IMR-90 (cell line): Measurements from ENCODE around the gene ORC4. TPM values are rescaled to one million over a fixed set of nuclear protein-coding genes. Genes with fewer than 3 reads are reported as not detected.

Experiments used
- ATAC-seq: fragments of 200-7000 bp; cut with Tn5 transposase; 2 replicates; pipeline ENCODE4 v1.9.1; 2020; ENCODE audit warnings: low read depth, mild to moderate bottlenecking, moderate library complexity
- BruUV-seq: library from RNA; stranded (reverse); fragments of 400-500 nt; replicated peaks from 2 replicates; lab custom pipeline; 2021; lab: Mats Ljungman, UMichigan
- CTCF ChIA-PET: fragments of 300-600 bp; formaldehyde crosslinking; extraction: SDS; loops from one replicate; lab custom pipeline; 2021; ENCODE audit warnings: antibody characterized with exemption; lab: Yijun Ruan, JAX
- POLR2A ChIA-PET: fragments of 300-600 bp; sonication (Branson Sonifier 250); formaldehyde crosslinking; loops from one replicate; lab custom pipeline; 2022; ENCODE audit warnings: antibody characterized with exemption; ENCODE audit not compliant: unreplicated experiment; lab: Charles Lee
- DNase-seq: peaks from one replicate; pipeline ENCODE4 v3.0.0; 2013
- H2AFZ ChIP-seq: replicated peaks from 2 replicates; pipeline ENCODE3; 2013; ENCODE audit warnings: low read length, mild to moderate bottlenecking; ENCODE audit not compliant: poor library complexity
- H2AK5ac ChIP-seq: 2 replicates; pipeline ENCODE4 v1.6.1; 2013; ENCODE audit warnings: low read depth, low read length, inconsistent platforms
- H2AK9ac ChIP-seq: replicated peaks from 2 replicates; pipeline ENCODE3; 2013; ENCODE audit warnings: mild to moderate bottlenecking, low read depth, low read length, moderate library complexity; ENCODE audit not compliant: poor library complexity
- H2BK120ac ChIP-seq: 2 replicates; pipeline ENCODE4 v1.6.1; 2013; ENCODE audit warnings: low read depth, low read length, inconsistent platforms
- H2BK15ac ChIP-seq: 3 replicates; pipeline ENCODE4 v1.6.1; 2013; ENCODE audit warnings: low read depth, low read length, inconsistent platforms
- H2BK20ac ChIP-seq: 2 replicates; pipeline ENCODE4 v1.6.1; 2013; ENCODE audit warnings: low read depth, mild to moderate bottlenecking, inconsistent platforms, low read length, moderate library complexity
- H2BK5ac ChIP-seq: 2 replicates; pipeline ENCODE4 v1.6.1; 2013; ENCODE audit warnings: mild to moderate bottlenecking, low read depth, low read length, inconsistent platforms; ENCODE audit not compliant: poor library complexity, severe bottlenecking
- H3K14ac ChIP-seq: replicated peaks from 2 replicates; pipeline ENCODE4 v1.6.1; 2013; ENCODE audit warnings: low read depth, low read length, inconsistent platforms
- H3K18ac ChIP-seq: 2 replicates; pipeline ENCODE4 v1.6.1; 2013; ENCODE audit warnings: low read depth, low read length, control low read depth
- H3K23ac ChIP-seq: 2 replicates; pipeline ENCODE4 v1.6.1; 2013; ENCODE audit warnings: low read depth, low read length, inconsistent platforms
- H3K27ac ChIP-seq: 2 replicates; pipeline ENCODE4 v1.5.1; 2013; ENCODE audit warnings: mild to moderate bottlenecking, control low read depth, low read length; ENCODE audit not compliant: insufficient read depth
- H3K27me3 ChIP-seq: 2 replicates; pipeline ENCODE4 v1.6.1; 2013; ENCODE audit warnings: low read length; ENCODE audit not compliant: control insufficient read depth, insufficient read depth
- H3K36me3 ChIP-seq: 2 replicates; pipeline ENCODE4 v1.6.1; 2013; ENCODE audit warnings: low read length, mixed read lengths; ENCODE audit not compliant: control insufficient read depth, insufficient read depth
- H3K4ac ChIP-seq: 2 replicates; pipeline ENCODE4 v1.6.1; 2013; ENCODE audit warnings: low read depth, low read length, inconsistent platforms
- H3K4me1 ChIP-seq: 2 replicates; pipeline ENCODE4 v1.6.1; 2013; ENCODE audit warnings: low read length, mixed read lengths; ENCODE audit not compliant: control insufficient read depth, insufficient read depth
- H3K4me2 ChIP-seq: 2 replicates; pipeline ENCODE4 v1.6.1; 2013; ENCODE audit warnings: low read depth, mild to moderate bottlenecking, control low read depth, low read length, moderate library complexity
- H3K4me3 ChIP-seq: 2 replicates; pipeline ENCODE4 v1.5.1; 2013; ENCODE audit warnings: low read depth, mild to moderate bottlenecking, control low read depth, low read length, moderate library complexity; ENCODE audit not compliant: insufficient read depth
- H3K56ac ChIP-seq: 2 replicates; pipeline ENCODE4 v1.6.1; 2013; ENCODE audit warnings: low read length, inconsistent platforms; ENCODE audit not compliant: insufficient read depth; ENCODE audit errors: extremely low read depth
- H3K79me1 ChIP-seq, 2 experiments: 2 replicates each; pipeline ENCODE4 v1.6.1; 2013; ENCODE audit warnings: low read length in 2 of 2, inconsistent platforms in 1 of 2, low read depth in 1 of 2
- H3K9ac ChIP-seq: 2 replicates; pipeline ENCODE4 v1.6.1; 2013; ENCODE audit warnings: low read depth, low read length, control low read depth
- H3K9me1 ChIP-seq: 2 replicates; pipeline ENCODE4 v1.6.1; 2013; ENCODE audit warnings: low read length, inconsistent platforms; ENCODE audit not compliant: insufficient read depth
- H3K9me3 ChIP-seq: 2 replicates; pipeline ENCODE4 v1.6.1; 2013; ENCODE audit warnings: low read length; ENCODE audit not compliant: control insufficient read depth, insufficient read depth
- H4K20me1 ChIP-seq: 2 replicates; pipeline ENCODE4 v1.6.1; 2013; ENCODE audit warnings: low read length, inconsistent platforms; ENCODE audit not compliant: insufficient read depth
- H4K5ac ChIP-seq: 2 replicates; pipeline ENCODE4 v1.6.1; 2013; ENCODE audit warnings: mild to moderate bottlenecking, low read depth, low read length, control low read depth
- H4K8ac ChIP-seq, 2 experiments: 2 replicates each; pipeline ENCODE4 v1.6.1; 2013; ENCODE audit warnings: low read depth in 2 of 2, low read length in 2 of 2, control low read depth in 1 of 2, inconsistent platforms in 1 of 2
- H4K91ac ChIP-seq: 2 replicates; pipeline ENCODE4 v1.6.1; 2013; ENCODE audit warnings: low read depth, low read length, inconsistent platforms; ENCODE audit not compliant: insufficient read depth
- BHLHE40 ChIP-seq: fragments of 150-350 bp; IDR thresholded peaks from 2 replicates; pipeline ENCODE4 v1.6.1; 2016; ENCODE audit warnings: mild to moderate bottlenecking, low read depth, low read length
- CEBPB ChIP-seq: IDR thresholded peaks from 2 replicates; pipeline ENCODE4 v1.6.1; 2012; ENCODE audit warnings: low read depth, low read length, improper control_type of control experiment
- CHD1 ChIP-seq: IDR thresholded peaks from 2 replicates; pipeline ENCODE4 v1.6.1; 2012; ENCODE audit warnings: low read depth, low read length, improper control_type of control experiment
- FOS ChIP-seq: fragments of 150-350 bp; IDR thresholded peaks from 2 replicates; pipeline ENCODE4 v1.6.1; 2016; ENCODE audit warnings: low read depth, low read length
- MAFK ChIP-seq: IDR thresholded peaks from 2 replicates; pipeline ENCODE4 v1.6.1; 2012; ENCODE audit warnings: low read depth, low read length, improper control_type of control experiment
- MAZ ChIP-seq: IDR thresholded peaks from 2 replicates; pipeline ENCODE4 v1.6.1; 2012; ENCODE audit warnings: low read depth, mild to moderate bottlenecking, low read length, improper control_type of control experiment, moderate library complexity, borderline replicate concordance
- MXI1 ChIP-seq: IDR thresholded peaks from 2 replicates; pipeline ENCODE4 v1.6.1; 2012; ENCODE audit warnings: low read depth, mild to moderate bottlenecking, low read length, moderate library complexity, borderline replicate concordance
- NFE2L2 ChIP-seq: fragments of 150-350 bp; IDR thresholded peaks from 2 replicates; pipeline ENCODE4 v1.6.1; 2016; ENCODE audit warnings: low read depth, mild to moderate bottlenecking, low read length
- POLR2A ChIP-seq: IDR thresholded peaks from 2 replicates; pipeline ENCODE4 v1.6.1; 2012; ENCODE audit warnings: mild to moderate bottlenecking, low read depth, low read length
- RAD21 ChIP-seq: IDR thresholded peaks from 2 replicates; pipeline ENCODE4 v1.6.1; 2012; ENCODE audit warnings: low read length, improper control_type of control experiment
- RCOR1 ChIP-seq: IDR thresholded peaks from 2 replicates; pipeline ENCODE4 v1.6.1; 2012; ENCODE audit warnings: mild to moderate bottlenecking, low read length, improper control_type of control experiment; ENCODE audit not compliant: insufficient replicate concordance
- RFX5 ChIP-seq: IDR thresholded peaks from 2 replicates; pipeline ENCODE4 v1.8.0; 2012; ENCODE audit warnings: low read depth, mild to moderate bottlenecking, low read length, moderate library complexity
- SMC3 ChIP-seq: fragments of 150-350 bp; IDR thresholded peaks from 2 replicates; pipeline ENCODE4 v1.6.1; 2016; ENCODE audit warnings: low read depth, mild to moderate bottlenecking, antibody characterized with exemption, low read length, moderate library complexity
- USF2 ChIP-seq: fragments of 150-350 bp; IDR thresholded peaks from 2 replicates; pipeline ENCODE4 v1.6.1; 2017; ENCODE audit warnings: mild to moderate bottlenecking, antibody characterized with exemption, low read length, low read depth
- WGBS, 2 experiments: methylation state at CpG; one replicate each; pipeline versions ENCODE4 v1.1.5 to v1.1.7; 2013; ENCODE audit warnings: missing lambda C conversion rate in 2 of 2; ENCODE audit not compliant: insufficient read length in 1 of 2; ENCODE audit errors: extremely low coverage in 2 of 2; 5-methylcytosine and 5-hydroxymethylcytosine counted together
- dilution Hi-C: fragments of 300-500 bp; cut with HindIII; formaldehyde crosslinking; loops from one replicate; pipeline ENCODE4 v1.14.3; 2018; ENCODE audit warnings: low sequenced_read_pairs; ENCODE audit not compliant: unreplicated experiment
- in situ Hi-C: fragments of 300-500 bp; cut with MboI; formaldehyde crosslinking; loops from 3 replicates; pipeline ENCODE4 v1.14.3; 2019; ENCODE audit warnings: low sequenced_read_pairs, inconsistent platforms, mixed read lengths
- intact Hi-C: fragments of 100-400 bp; cut with micrococcal nuclease; formaldehyde crosslinking; loops from 2 replicates; pipeline ENCODE4 v1.10.0; 2022
- polyA plus RNA-seq, 3 experiments: library from polyadenylated mRNA; depleted of rRNA; stranded (reverse); fragments of >200 nt; gene quantifications; 2 replicates each; pipeline ENCODE4 v1.2.3, GENCODE V29; 2012; ENCODE audit warnings: low replicate concordance in 1 of 3
- total RNA-seq: library from RNA; depleted of rRNA; stranded (reverse); fragments of >200 nt; gene quantifications from 2 replicates; pipeline ENCODE4 v1.2.3, GENCODE V29; 2012
- TF ChIP-seq, protein P1 (sequence below): conservative IDR thresholded peaks from 2 replicates; pipeline ENCODE4 v1.5.1; 2012; ENCODE audit warnings: mild to moderate bottlenecking, low read depth, low read length, improper control_type of control experiment
- TF ChIP-seq, protein P2 (sequence below): fragments of 150-350 bp; IDR thresholded peaks from 2 replicates; pipeline ENCODE4 v1.6.1; 2016; ENCODE audit warnings: low read depth, mild to moderate bottlenecking, low read length, moderate library complexity, borderline replicate concordance

ORC4 gene
- total and polyA plus RNA-seq, 2 of the 4 experiments (the other 2 are of a cell fraction): 20.6 to 23.5 TPM

- Histone ChIP-seq H3K4me2 (no peak overlapping the region), H2BK120ac (no peak overlapping the region), H4K5ac (no peak overlapping the region), H2AK5ac (no peak overlapping the region), H2BK20ac (no peak overlapping the region), H3K4me1 (no peaks in the 10 kb centered on the region), H3K9ac (no peak overlapping the region), H2AK9ac (no peak overlapping the region), H2BK5ac (no peak overlapping the region), H2BK15ac (no peak overlapping the region), H3K79me1 (peaks cover 24 to 28% of the 10 kb centered on the region in 2 experiments; a peak in 3 of 4 replicates), H3K27me3 (no peaks in the 10 kb centered on the region), H3K14ac (no peak overlapping the region), H3K9me3 (no peaks in the 10 kb centered on the region), H3K4ac (no peak overlapping the region), H3K9me1 (no peaks in the 10 kb centered on the region), H3K18ac (no peak overlapping the region), H3K36me3 (no peaks in the 10 kb centered on the region), H4K8ac (no peak overlapping the region), H3K23ac (no peak overlapping the region), H3K27ac (no peak overlapping the region), H4K20me1 (peaks cover 6% of the 10 kb centered on the region; the same call in 1 of the 2 replicates), H3K56ac (no peak overlapping the region), H3K4me3 (no peak overlapping the region), H4K91ac (no peak overlapping the region), H2AFZ (no peak overlapping the region)
- TF ChIP-seq RAD21 (no peak), CHD1 (no peak), MAZ (no peak), NFE2L2 (no peak), MAFK (no peak), MXI1 (no peak), CEBPB (no peak), SMC3 (no peak), USF2 (no peak), BHLHE40 (no peak), FOS (no peak), RCOR1 (no peak), RFX5 (no peak), POLR2A (no peak)
- TF ChIP-seq, protein P1, sequence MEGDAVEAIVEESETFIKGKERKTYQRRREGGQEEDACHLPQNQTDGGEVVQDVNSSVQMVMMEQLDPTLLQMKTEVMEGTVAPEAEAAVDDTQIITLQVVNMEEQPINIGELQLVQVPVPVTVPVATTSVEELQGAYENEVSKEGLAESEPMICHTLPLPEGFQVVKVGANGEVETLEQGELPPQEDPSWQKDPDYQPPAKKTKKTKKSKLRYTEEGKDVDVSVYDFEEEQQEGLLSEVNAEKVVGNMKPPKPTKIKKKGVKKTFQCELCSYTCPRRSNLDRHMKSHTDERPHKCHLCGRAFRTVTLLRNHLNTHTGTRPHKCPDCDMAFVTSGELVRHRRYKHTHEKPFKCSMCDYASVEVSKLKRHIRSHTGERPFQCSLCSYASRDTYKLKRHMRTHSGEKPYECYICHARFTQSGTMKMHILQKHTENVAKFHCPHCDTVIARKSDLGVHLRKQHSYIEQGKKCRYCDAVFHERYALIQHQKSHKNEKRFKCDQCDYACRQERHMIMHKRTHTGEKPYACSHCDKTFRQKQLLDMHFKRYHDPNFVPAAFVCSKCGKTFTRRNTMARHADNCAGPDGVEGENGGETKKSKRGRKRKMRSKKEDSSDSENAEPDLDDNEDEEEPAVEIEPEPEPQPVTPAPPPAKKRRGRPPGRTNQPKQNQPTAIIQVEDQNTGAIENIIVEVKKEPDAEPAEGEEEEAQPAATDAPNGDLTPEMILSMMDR: no peak
- TF ChIP-seq, protein P2, sequence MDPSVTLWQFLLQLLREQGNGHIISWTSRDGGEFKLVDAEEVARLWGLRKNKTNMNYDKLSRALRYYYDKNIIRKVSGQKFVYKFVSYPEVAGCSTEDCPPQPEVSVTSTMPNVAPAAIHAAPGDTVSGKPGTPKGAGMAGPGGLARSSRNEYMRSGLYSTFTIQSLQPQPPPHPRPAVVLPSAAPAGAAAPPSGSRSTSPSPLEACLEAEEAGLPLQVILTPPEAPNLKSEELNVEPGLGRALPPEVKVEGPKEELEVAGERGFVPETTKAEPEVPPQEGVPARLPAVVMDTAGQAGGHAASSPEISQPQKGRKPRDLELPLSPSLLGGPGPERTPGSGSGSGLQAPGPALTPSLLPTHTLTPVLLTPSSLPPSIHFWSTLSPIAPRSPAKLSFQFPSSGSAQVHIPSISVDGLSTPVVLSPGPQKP: no peak
- ATAC-seq: no peak
- WGBS, 2 experiments: no CpG with 5 or more reads among the region's 5 CpGs
- ChIA-PET CTCF (no interaction called here), POLR2A (no interaction called here)
- no TSS peak for BruUV-seq
- in situ Hi-C loops: loop anchor here (25.0 kb wide), 1 partner anchor 1006 kb away; no protein-coding TSS in a partner anchor
- DNase-seq: no peak
- dilution Hi-C loops: no loop called here
- intact Hi-C loops: no loop called here
Observed at GRCh38 chr2:147980940-147981528, 39.5 kb downstream of the ORC4 start.
